ENCODE data around the gene ETV1.

DNA sequence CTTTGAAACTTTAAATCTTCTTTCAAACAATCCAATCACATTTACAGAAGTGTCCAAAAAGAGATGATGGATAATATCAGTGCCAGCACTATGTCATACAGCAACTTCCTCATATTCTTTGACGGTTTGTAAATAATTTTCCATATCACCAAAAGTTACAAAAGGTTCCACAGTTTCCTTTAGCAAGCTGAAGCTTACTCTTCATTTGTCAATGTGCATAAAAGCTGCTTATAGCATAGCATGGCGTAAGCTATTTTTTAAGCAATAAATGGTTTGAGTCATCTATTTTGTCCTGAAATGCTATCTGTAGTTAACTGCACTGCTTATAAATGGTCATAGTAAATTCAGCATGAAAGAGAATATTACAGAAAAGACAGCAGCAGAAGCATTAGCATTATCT lies 95.1 kb downstream of the ETV1 start:
- TF ChIP-seq, protein P1, sequence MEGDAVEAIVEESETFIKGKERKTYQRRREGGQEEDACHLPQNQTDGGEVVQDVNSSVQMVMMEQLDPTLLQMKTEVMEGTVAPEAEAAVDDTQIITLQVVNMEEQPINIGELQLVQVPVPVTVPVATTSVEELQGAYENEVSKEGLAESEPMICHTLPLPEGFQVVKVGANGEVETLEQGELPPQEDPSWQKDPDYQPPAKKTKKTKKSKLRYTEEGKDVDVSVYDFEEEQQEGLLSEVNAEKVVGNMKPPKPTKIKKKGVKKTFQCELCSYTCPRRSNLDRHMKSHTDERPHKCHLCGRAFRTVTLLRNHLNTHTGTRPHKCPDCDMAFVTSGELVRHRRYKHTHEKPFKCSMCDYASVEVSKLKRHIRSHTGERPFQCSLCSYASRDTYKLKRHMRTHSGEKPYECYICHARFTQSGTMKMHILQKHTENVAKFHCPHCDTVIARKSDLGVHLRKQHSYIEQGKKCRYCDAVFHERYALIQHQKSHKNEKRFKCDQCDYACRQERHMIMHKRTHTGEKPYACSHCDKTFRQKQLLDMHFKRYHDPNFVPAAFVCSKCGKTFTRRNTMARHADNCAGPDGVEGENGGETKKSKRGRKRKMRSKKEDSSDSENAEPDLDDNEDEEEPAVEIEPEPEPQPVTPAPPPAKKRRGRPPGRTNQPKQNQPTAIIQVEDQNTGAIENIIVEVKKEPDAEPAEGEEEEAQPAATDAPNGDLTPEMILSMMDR (IDR thresholded peaks at IDR 0.05): no peak
- TF ChIP-seq POLR2A (IDR thresholded peaks at IDR 0.05): no peak
